K562 (cell line): ENCODE measurements around the gene SARS1. TPM values are rescaled to one million over a fixed set of nuclear protein-coding genes. Genes with fewer than 3 reads are reported as not detected.

ENCODE experiments used
- ATAC-seq: fragments of 200-7000 bp; cut with Tn5 transposase; 3 replicates; pipeline ENCODE4 v1.9.1; 2020; ENCODE audit warnings: moderate library complexity
- BruUV-seq: library from RNA; stranded (reverse); fragments of 400-500 nt; replicated peaks from 2 replicates; lab custom pipeline; 2021; lab: Mats Ljungman, UMichigan
- CTCF ChIA-PET: fragments of 300-600 bp; formaldehyde crosslinking; extraction: SDS; loops from one replicate; lab custom pipeline; 2021; ENCODE audit warnings: low intra/inter-chr PET ratio; lab: Yijun Ruan, JAX
- POLR2A ChIA-PET: fragments of 300-600, 350-650 bp; sonication (Branson Sonifier 250); formaldehyde crosslinking; extraction: SDS; loops from one replicate; lab custom pipeline; 2021; ENCODE audit warnings: antibody characterized with exemption, inconsistent platforms; lab: Yijun Ruan, JAX
- DNase-seq, 4 experiments: peaks; one replicate each; pipeline versions ENCODE4 v3.0.0 to v3.0.0-alpha.2; 2011 to 2018; ENCODE audit warnings: low spot score in 3 of 4, mixed read lengths in 3 of 4; ENCODE audit errors: extremely low read depth in 1 of 4
- FAIRE-seq: peaks from 2 replicates; lab custom pipeline; 2011; peaks lifted over from hg19 to GRCh38; lab: Jason Lieb, UNC
- H2AFZ ChIP-seq: 2 replicates; pipeline ENCODE4 v1.6.0; 2011; ENCODE audit warnings: low read depth, low read length, control low read depth, inconsistent platforms
- H3K27ac ChIP-seq: fragments of 200-600 bp; 3 replicates; pipeline ENCODE4 v1.8.0; 2011; ENCODE audit warnings: low read depth, mild to moderate bottlenecking, control low read depth, inconsistent platforms, low read length, moderate library complexity, mixed read lengths; ENCODE audit errors: extremely low read depth
- H3K27me3 ChIP-seq, 2 experiments: fragments of 300-600 bp in 1 of 2; 2 replicates in 1 of 2; 3 replicates in 1 of 2; pipeline versions ENCODE4 v1.6.0 to v1.8.0; 2011; ENCODE audit warnings: inconsistent platforms in 2 of 2, low read length in 2 of 2, mild to moderate bottlenecking in 1 of 2, mixed read lengths in 1 of 2, moderate library complexity in 1 of 2; ENCODE audit not compliant: control insufficient read depth in 2 of 2, insufficient read depth in 2 of 2
- H3K36me3 ChIP-seq: fragments of 300-600 bp; 3 replicates; pipeline ENCODE4 v1.8.0; 2011; ENCODE audit warnings: mild to moderate bottlenecking, low read length, inconsistent platforms; ENCODE audit not compliant: control insufficient read depth, insufficient read depth
- H3K4me1 ChIP-seq, 2 experiments: fragments of 200-600 bp in 1 of 2; replicated peaks in 1 of 2; 2 replicates in 1 of 2; 3 replicates in 1 of 2; pipeline versions ENCODE4 v1.5.1 to v1.8.0; 2011; ENCODE audit warnings: inconsistent platforms in 2 of 2, low read length in 2 of 2, mild to moderate bottlenecking in 1 of 2, mixed read lengths in 1 of 2, moderate library complexity in 1 of 2; ENCODE audit not compliant: control insufficient read depth in 2 of 2, insufficient read depth in 2 of 2
- H3K4me2 ChIP-seq: 2 replicates; pipeline ENCODE4 v1.6.1; 2011; ENCODE audit warnings: low read length, control low read depth, inconsistent platforms, mixed read lengths; ENCODE audit not compliant: insufficient read depth
- H3K4me3 ChIP-seq: fragments of 200-600 bp; sonication (generic), shearing (Covaris generic); 2 replicates; pipeline ENCODE4 v1.5.1; 2016; ENCODE audit warnings: control low read depth, inconsistent platforms
- H3K79me2 ChIP-seq: fragments of 200-600 bp; 3 replicates; pipeline ENCODE4 v1.8.0; 2011; ENCODE audit warnings: low read length, inconsistent platforms; ENCODE audit not compliant: control insufficient read depth, insufficient read depth
- H3K9ac ChIP-seq, 2 experiments: 2 replicates each; pipeline versions ENCODE4 v1.6.0 to v1.6.1; 2011; ENCODE audit warnings: low read depth in 2 of 2, low read length in 2 of 2, control low read depth in 1 of 2, inconsistent platforms in 1 of 2, mild to moderate bottlenecking in 1 of 2, mixed read lengths in 1 of 2; ENCODE audit not compliant: insufficient read depth in 1 of 2
- H3K9me1 ChIP-seq: one replicate; pipeline ENCODE4 v1.6.0; 2011; ENCODE audit warnings: inconsistent platforms, mild to moderate bottlenecking, low read length, moderate library complexity; ENCODE audit not compliant: control insufficient read depth, insufficient read depth
- H3K9me3 ChIP-seq: replicated peaks from 2 replicates; pipeline ENCODE4 v1.5.1; 2011; ENCODE audit warnings: low read depth, low read length, inconsistent platforms; ENCODE audit not compliant: control insufficient read depth, insufficient read depth
- H4K20me1 ChIP-seq: replicated peaks from 2 replicates; pipeline ENCODE4 v1.6.1; 2011; ENCODE audit warnings: low read length, inconsistent platforms, mixed read lengths; ENCODE audit not compliant: control insufficient read depth, insufficient read depth
- BRD4 ChIP-seq: fragments of 200-600 bp; sonication (generic); IDR thresholded peaks from 2 replicates; pipeline ENCODE4 v1.6.1; 2017; ENCODE audit warnings: inconsistent platforms
- CEBPG ChIP-seq, 3 experiments: fragments of 200-800 bp in 1 of 3; sonication (Bioruptor generic) in 1 of 3; sonication (generic) in 1 of 3; formaldehyde crosslinking in 1 of 3; IDR thresholded peaks in 2 of 3; conservative IDR thresholded peaks in 1 of 3; 2 replicates each; pipeline versions ENCODE4 v1.6.1 to v1.8.0; 2016 to 2022; ENCODE audit warnings: missing compliant biosample characterization in 2 of 3, missing genetic modification characterization in 2 of 3, mild to moderate bottlenecking in 1 of 3, missing genetic modification reagents in 1 of 3
- CHD1 ChIP-seq: fragments of 200-600 bp; sonication (generic); IDR thresholded peaks from one replicate; pipeline ENCODE4 v1.6.1; 2012; ENCODE audit warnings: mild to moderate bottlenecking, moderate library complexity, low read length, inconsistent platforms
- EP300 ChIP-seq: IDR thresholded peaks from 2 replicates; pipeline ENCODE4 v1.6.1; 2012; ENCODE audit warnings: low read length, improper control_type of control experiment
- ESRRA ChIP-seq: fragments of 450-650 bp; IDR thresholded peaks from 2 replicates; pipeline ENCODE4 v1.6.1; 2014; ENCODE audit warnings: low read depth, mild to moderate bottlenecking, moderate library complexity, borderline replicate concordance
- FOXK1 ChIP-seq: sonication (generic); formaldehyde crosslinking; IDR thresholded peaks from 2 replicates; pipeline ENCODE4 v1.8.0; 2022; ENCODE audit warnings: missing genetic modification reagents, mild to moderate bottlenecking, borderline replicate concordance
- GATA2 ChIP-seq: sonication (generic); formaldehyde crosslinking; IDR thresholded peaks from 2 replicates; pipeline ENCODE4 v1.4.0; 2020; ENCODE audit warnings: mild to moderate bottlenecking, missing genetic modification reagents
- NEUROD1 ChIP-seq: fragments of 150-350 bp; IDR thresholded peaks from 2 replicates; pipeline ENCODE4 v1.6.1; 2014; ENCODE audit warnings: borderline replicate concordance, low read length, low read depth; ENCODE audit not compliant: partially characterized antibody
- NUFIP1 ChIP-seq: fragments of 450-650 bp; IDR thresholded peaks from 2 replicates; pipeline ENCODE4 v1.6.1; 2018; ENCODE audit not compliant: partially characterized antibody
- PKNOX1 ChIP-seq: fragments of 450-650 bp; IDR thresholded peaks from 2 replicates; pipeline ENCODE4 v1.6.1; 2016
- RAD21 ChIP-seq, 2 experiments: fragments of 250-450 bp in 1 of 2; fragments of 450-650 bp in 1 of 2; sonication (Bioruptor Pico) in 1 of 2; formaldehyde crosslinking in 1 of 2; IDR thresholded peaks in 1 of 2; conservative IDR thresholded peaks in 1 of 2; 2 replicates each; pipeline versions ENCODE4 v1.4.0 to v1.8.0; 2020 to 2022; ENCODE audit warnings: mild to moderate bottlenecking in 2 of 2, moderate library complexity in 1 of 2
- TGIF2 ChIP-seq: sonication (generic); formaldehyde crosslinking; IDR thresholded peaks from 2 replicates; pipeline ENCODE4 v1.8.1; 2022; ENCODE audit warnings: mild to moderate bottlenecking, missing genetic modification reagents, moderate library complexity
- ZNF79 ChIP-seq: fragments of 250-450 bp; sonication (Bioruptor Pico); IDR thresholded peaks from 2 replicates; pipeline ENCODE4 v1.4.0; 2020; ENCODE audit warnings: low read depth, mild to moderate bottlenecking, moderate library complexity
- ZSCAN32 ChIP-seq: fragments of 450-650 bp; formaldehyde crosslinking; IDR thresholded peaks from 2 replicates; pipeline ENCODE4 v1.4.0; 2020; ENCODE audit warnings: mild to moderate bottlenecking, moderate library complexity
- WGBS: fragments of 100-300 bp; shearing (Covaris generic); methylation state at CpG from one replicate; pipeline ENCODE4 v1.1.6; 2016; ENCODE audit warnings: low coverage, mixed read lengths; ENCODE audit not compliant: insufficient coverage; ENCODE audit errors: missing lambda C conversion rate; 5-methylcytosine and 5-hydroxymethylcytosine counted together
- in situ Hi-C: fragments of 300-500 bp; cut with MboI; formaldehyde crosslinking; loops from 4 replicates; pipeline ENCODE4 v1.15.0; 2018; ENCODE audit warnings: inconsistent platforms, mixed read lengths
- intact Hi-C: fragments of 100-400 bp; cut with micrococcal nuclease; formaldehyde crosslinking; loops from 2 replicates; pipeline ENCODE4 v1.14.2; 2022
- polyA plus RNA-seq, 8 experiments: library from polyadenylated mRNA; depleted of rRNA in 4 of 8; stranded (reverse) in 5 of 8; unstranded in 3 of 8; fragments of >200 nt; fragmentation: Nextera tagmentation in 2 of 8; fragmentation: Illumina TruSeq in 1 of 8; extraction: Ambion mirVana in 2 of 8; extraction: Trizol in 1 of 8; gene quantifications; 2 replicates each; pipeline versions ENCODE4 v1.2.1 to v1.2.3, GENCODE V29; 2011 to 2014; ENCODE audit warnings: inconsistent platforms in 1 of 8, missing spikeins in 1 of 8
- total RNA-seq, 7 experiments: library from RNA; depleted of rRNA in 6 of 7; stranded (reverse); fragments of >200 nt in 6 of 7; fragmentation: Illumina TruSeq in 2 of 7; extraction: Trizol in 2 of 7; gene quantifications; 2 replicates each; pipeline versions ENCODE4 v1.2.1 to v1.2.3, GENCODE V29; 2011 to 2021; ENCODE audit warnings: low replicate concordance in 1 of 7
- TF ChIP-seq, protein P1 (sequence below): sonication (generic); formaldehyde crosslinking; IDR thresholded peaks from 2 replicates; pipeline ENCODE4 v1.9.0; 2022; ENCODE audit warnings: mild to moderate bottlenecking, missing genetic modification reagents
- TF ChIP-seq, protein P2 (sequence below): conservative IDR thresholded peaks from 2 replicates; pipeline ENCODE4 v1.6.1; 2011; ENCODE audit warnings: low read depth, mild to moderate bottlenecking, low read length; ENCODE audit not compliant: control insufficient read depth

Gene SARS1
- total and polyA plus RNA-seq, 9 of the 15 experiments (the other 6 are each of a cell fraction or from before 2014, with no cell fraction given), result 221 to 623 (median 254) TPM

DNA sequence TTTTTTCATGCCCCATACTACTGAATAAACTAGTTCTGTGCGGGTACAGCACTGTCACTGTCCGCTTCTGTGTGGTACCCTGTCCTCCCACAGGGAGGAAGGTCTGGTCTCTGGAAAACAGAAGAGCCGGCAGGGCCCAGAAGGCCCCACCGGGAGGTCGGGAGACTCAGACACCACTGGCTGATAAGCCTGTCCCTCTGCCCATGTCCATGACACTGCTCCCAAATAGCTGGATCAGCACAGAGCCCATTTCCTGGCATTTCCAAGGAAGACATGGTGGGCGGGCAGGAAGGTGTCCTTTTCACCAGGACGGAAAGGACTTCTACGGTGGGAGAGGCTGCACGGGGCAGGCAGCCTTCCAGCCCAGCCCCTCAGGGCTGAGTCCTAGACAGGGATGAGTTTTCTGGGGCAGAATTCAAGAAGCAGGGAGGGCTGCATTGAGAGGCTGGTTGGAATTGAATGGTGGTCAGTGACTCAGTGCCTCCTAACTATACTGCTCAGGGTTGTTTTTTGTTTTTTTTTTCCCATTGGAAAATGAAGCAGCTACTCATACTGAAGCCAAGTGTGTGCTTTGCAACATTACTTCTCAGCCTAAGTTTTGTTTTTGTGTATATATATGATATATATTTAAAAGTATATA, 62.1 kb downstream of the SARS1 start:
- H3K9ac ChIP-seq, result peak overlapping the region; percentile 35 to 71
- H3K4me1 ChIP-seq, result peaks cover 49 to 62% of the 10 kb centered on the region in 2 experiments
- in situ Hi-C loops (no loop called here), intact Hi-C loops (loop anchor here (5.0 kb wide), 1 partner anchor 216 kb away; the partner anchor contains the start of gene CYB561D1)
- DNase-seq (peak; percentile 49 to 66 (median 56)), ATAC-seq (peak; percentile 57), FAIRE-seq (peak; percentile 11)
- no peaks in the 10 kb centered on the region for H3K9me3 ChIP-seq
- H4K20me1 ChIP-seq, result peaks cover 4% of the 10 kb centered on the region; the same call in 1 of the 2 replicates
- H3K4me2 ChIP-seq, result peak overlapping the region; percentile 68; the same call in 1 of the 2 replicates
- CTCF ChIA-PET, result interaction anchor here (0.9 to 1.4 kb wide), 2 partner anchors 123 to 125 kb away, joined by 3 to 4 read pairs; no protein-coding TSS in a partner anchor
- peaks cover 41% of the 10 kb centered on the region; the same call in 2 of the 3 replicates for H3K36me3 ChIP-seq
- WGBS, result 18% methylated on average over 9 of the region's 9 CpGs
- H3K27ac ChIP-seq, result peak overlapping the region; percentile 46
- H3K79me2 ChIP-seq, result 0 out of 3 replicates have a peak, but pooled peaks cover 2% of the 10 kb centered on the region
- POLR2A ChIA-PET, result interaction anchor here (1.4 to 2.1 kb wide), 4 partner anchors 29 to 150 kb away, joined by 3 to 4 read pairs (median 4); partner anchors contain the start of gene PSMA5
- H2AFZ ChIP-seq, result peak overlapping the region; percentile 71
- H3K9me1 ChIP-seq, result no peaks in the 10 kb centered on the region
- H3K27me3 ChIP-seq, result no peaks in the 10 kb centered on the region
- no peak overlapping the region for H3K4me3 ChIP-seq
- BruUV-seq, result no TSS peak
- TF ChIP-seq BRD4 (no peak), CEBPG (CRISPR knock-in tag; IDR thresholded peaks at IDR 0.05) (no peak), CEBPG (tag; conservative IDR thresholded peaks at IDR 0.05 in 1 of 2, IDR thresholded peaks at IDR 0.05 in 1 of 2) (no peak), FOXK1 (CRISPR knock-in tag) (no peak), ZNF79 (no peak), EP300 (no peak), NUFIP1 (no peak), RAD21 (CRISPR knock-in tag; conservative IDR thresholded peaks at IDR 0.05 in 1 of 2, IDR thresholded peaks at IDR 0.05 in 1 of 2) (peak in 1 of 2 experiments; percentile 29; a peak in 2 of 4 replicates), CHD1 (no peak), PKNOX1 (peak; percentile 80), TGIF2 (CRISPR knock-in tag) (no peak), ZSCAN32 (CRISPR knock-in tag) (no peak), ESRRA (no peak), NEUROD1 (peak; percentile 39), GATA2 (CRISPR knock-in tag) (0 out of 2 replicates have a peak, but pooled peaks have one; percentile 6)
- TF ChIP-seq, protein P1, sequence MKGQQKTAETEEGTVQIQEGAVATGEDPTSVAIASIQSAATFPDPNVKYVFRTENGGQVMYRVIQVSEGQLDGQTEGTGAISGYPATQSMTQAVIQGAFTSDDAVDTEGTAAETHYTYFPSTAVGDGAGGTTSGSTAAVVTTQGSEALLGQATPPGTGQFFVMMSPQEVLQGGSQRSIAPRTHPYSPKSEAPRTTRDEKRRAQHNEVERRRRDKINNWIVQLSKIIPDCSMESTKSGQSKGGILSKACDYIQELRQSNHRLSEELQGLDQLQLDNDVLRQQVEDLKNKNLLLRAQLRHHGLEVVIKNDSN (CRISPR knock-in tag), result no peak
- TF ChIP-seq, protein P2, sequence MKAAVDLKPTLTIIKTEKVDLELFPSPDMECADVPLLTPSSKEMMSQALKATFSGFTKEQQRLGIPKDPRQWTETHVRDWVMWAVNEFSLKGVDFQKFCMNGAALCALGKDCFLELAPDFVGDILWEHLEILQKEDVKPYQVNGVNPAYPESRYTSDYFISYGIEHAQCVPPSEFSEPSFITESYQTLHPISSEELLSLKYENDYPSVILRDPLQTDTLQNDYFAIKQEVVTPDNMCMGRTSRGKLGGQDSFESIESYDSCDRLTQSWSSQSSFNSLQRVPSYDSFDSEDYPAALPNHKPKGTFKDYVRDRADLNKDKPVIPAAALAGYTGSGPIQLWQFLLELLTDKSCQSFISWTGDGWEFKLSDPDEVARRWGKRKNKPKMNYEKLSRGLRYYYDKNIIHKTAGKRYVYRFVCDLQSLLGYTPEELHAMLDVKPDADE, result no peak
